IMR-90 (cell line): ENCODE measurements around the gene PDE6H. TPM values are rescaled to one million over a fixed set of nuclear protein-coding genes. Genes with fewer than 3 reads are reported as not detected.
A peak's percentile ranks its signal among the peaks of the same experiment; 100 is the strongest.

Source experiments
- ATAC-seq: fragments of 200-7000 bp; cut with Tn5 transposase; 2 replicates; pipeline ENCODE4 v1.9.1; 2020; ENCODE audit warnings: low read depth, mild to moderate bottlenecking, moderate library complexity
- Bru-seq: library from RNA; stranded (reverse); fragments of 400-500 nt; gene quantifications from one replicate; lab custom pipeline; 2021; lab: Mats Ljungman, UMichigan
- BruChase-seq, 2 experiments: library from RNA; stranded (reverse); fragments of 400-500 nt; gene quantifications; one replicate each; lab custom pipeline; 2021; lab: Mats Ljungman, UMichigan
- BruUV-seq: library from RNA; stranded (reverse); fragments of 400-500 nt; replicated peaks from 2 replicates; lab custom pipeline; 2021; lab: Mats Ljungman, UMichigan
- CTCF ChIA-PET: fragments of 300-600 bp; formaldehyde crosslinking; extraction: SDS; loops from one replicate; lab custom pipeline; 2021; ENCODE audit warnings: antibody characterized with exemption; lab: Yijun Ruan, JAX
- POLR2A ChIA-PET: fragments of 300-600 bp; sonication (Branson Sonifier 250); formaldehyde crosslinking; loops from one replicate; lab custom pipeline; 2022; ENCODE audit warnings: antibody characterized with exemption; ENCODE audit not compliant: unreplicated experiment; lab: Charles Lee
- DNase-seq: peaks from one replicate; pipeline ENCODE4 v3.0.0; 2013
- H2AFZ ChIP-seq: replicated peaks from 2 replicates; pipeline ENCODE3; 2013; ENCODE audit warnings: low read length, mild to moderate bottlenecking; ENCODE audit not compliant: poor library complexity
- H2AK5ac ChIP-seq: 2 replicates; pipeline ENCODE4 v1.6.1; 2013; ENCODE audit warnings: low read depth, low read length, inconsistent platforms
- H2AK9ac ChIP-seq: replicated peaks from 2 replicates; pipeline ENCODE3; 2013; ENCODE audit warnings: mild to moderate bottlenecking, low read depth, low read length, moderate library complexity; ENCODE audit not compliant: poor library complexity
- H2BK120ac ChIP-seq: 2 replicates; pipeline ENCODE4 v1.6.1; 2013; ENCODE audit warnings: low read depth, low read length, inconsistent platforms
- H2BK15ac ChIP-seq: 3 replicates; pipeline ENCODE4 v1.6.1; 2013; ENCODE audit warnings: low read depth, low read length, inconsistent platforms
- H2BK20ac ChIP-seq: 2 replicates; pipeline ENCODE4 v1.6.1; 2013; ENCODE audit warnings: low read depth, mild to moderate bottlenecking, inconsistent platforms, low read length, moderate library complexity
- H2BK5ac ChIP-seq: 2 replicates; pipeline ENCODE4 v1.6.1; 2013; ENCODE audit warnings: mild to moderate bottlenecking, low read depth, low read length, inconsistent platforms; ENCODE audit not compliant: poor library complexity, severe bottlenecking
- H3K14ac ChIP-seq: replicated peaks from 2 replicates; pipeline ENCODE4 v1.6.1; 2013; ENCODE audit warnings: low read depth, low read length, inconsistent platforms
- H3K18ac ChIP-seq: 2 replicates; pipeline ENCODE4 v1.6.1; 2013; ENCODE audit warnings: low read depth, low read length, control low read depth
- H3K23ac ChIP-seq: 2 replicates; pipeline ENCODE4 v1.6.1; 2013; ENCODE audit warnings: low read depth, low read length, inconsistent platforms
- H3K27ac ChIP-seq: 2 replicates; pipeline ENCODE4 v1.5.1; 2013; ENCODE audit warnings: mild to moderate bottlenecking, control low read depth, low read length; ENCODE audit not compliant: insufficient read depth
- H3K27me3 ChIP-seq: 2 replicates; pipeline ENCODE4 v1.6.1; 2013; ENCODE audit warnings: low read length; ENCODE audit not compliant: control insufficient read depth, insufficient read depth
- H3K36me3 ChIP-seq: 2 replicates; pipeline ENCODE4 v1.6.1; 2013; ENCODE audit warnings: low read length, mixed read lengths; ENCODE audit not compliant: control insufficient read depth, insufficient read depth
- H3K4ac ChIP-seq: 2 replicates; pipeline ENCODE4 v1.6.1; 2013; ENCODE audit warnings: low read depth, low read length, inconsistent platforms
- H3K4me1 ChIP-seq: 2 replicates; pipeline ENCODE4 v1.6.1; 2013; ENCODE audit warnings: low read length, mixed read lengths; ENCODE audit not compliant: control insufficient read depth, insufficient read depth
- H3K4me2 ChIP-seq: 2 replicates; pipeline ENCODE4 v1.6.1; 2013; ENCODE audit warnings: low read depth, mild to moderate bottlenecking, control low read depth, low read length, moderate library complexity
- H3K4me3 ChIP-seq: 2 replicates; pipeline ENCODE4 v1.5.1; 2013; ENCODE audit warnings: low read depth, mild to moderate bottlenecking, control low read depth, low read length, moderate library complexity; ENCODE audit not compliant: insufficient read depth
- H3K56ac ChIP-seq: 2 replicates; pipeline ENCODE4 v1.6.1; 2013; ENCODE audit warnings: low read length, inconsistent platforms; ENCODE audit not compliant: insufficient read depth; ENCODE audit errors: extremely low read depth
- H3K79me1 ChIP-seq, 2 experiments: 2 replicates each; pipeline ENCODE4 v1.6.1; 2013; ENCODE audit warnings: low read length in 2 of 2, inconsistent platforms in 1 of 2, low read depth in 1 of 2
- H3K9ac ChIP-seq: 2 replicates; pipeline ENCODE4 v1.6.1; 2013; ENCODE audit warnings: low read depth, low read length, control low read depth
- H3K9me1 ChIP-seq: 2 replicates; pipeline ENCODE4 v1.6.1; 2013; ENCODE audit warnings: low read length, inconsistent platforms; ENCODE audit not compliant: insufficient read depth
- H3K9me3 ChIP-seq: 2 replicates; pipeline ENCODE4 v1.6.1; 2013; ENCODE audit warnings: low read length; ENCODE audit not compliant: control insufficient read depth, insufficient read depth
- H4K20me1 ChIP-seq: 2 replicates; pipeline ENCODE4 v1.6.1; 2013; ENCODE audit warnings: low read length, inconsistent platforms; ENCODE audit not compliant: insufficient read depth
- H4K5ac ChIP-seq: 2 replicates; pipeline ENCODE4 v1.6.1; 2013; ENCODE audit warnings: mild to moderate bottlenecking, low read depth, low read length, control low read depth
- H4K8ac ChIP-seq, 2 experiments: 2 replicates each; pipeline ENCODE4 v1.6.1; 2013; ENCODE audit warnings: low read depth in 2 of 2, low read length in 2 of 2, control low read depth in 1 of 2, inconsistent platforms in 1 of 2
- H4K91ac ChIP-seq: 2 replicates; pipeline ENCODE4 v1.6.1; 2013; ENCODE audit warnings: low read depth, low read length, inconsistent platforms; ENCODE audit not compliant: insufficient read depth
- FOS ChIP-seq: fragments of 150-350 bp; IDR thresholded peaks from 2 replicates; pipeline ENCODE4 v1.6.1; 2016; ENCODE audit warnings: low read depth, low read length
- RAD21 ChIP-seq: IDR thresholded peaks from 2 replicates; pipeline ENCODE4 v1.6.1; 2012; ENCODE audit warnings: low read length, improper control_type of control experiment
- RCOR1 ChIP-seq: IDR thresholded peaks from 2 replicates; pipeline ENCODE4 v1.6.1; 2012; ENCODE audit warnings: mild to moderate bottlenecking, low read length, improper control_type of control experiment; ENCODE audit not compliant: insufficient replicate concordance
- RFX5 ChIP-seq: IDR thresholded peaks from 2 replicates; pipeline ENCODE4 v1.8.0; 2012; ENCODE audit warnings: low read depth, mild to moderate bottlenecking, low read length, moderate library complexity
- SMC3 ChIP-seq: fragments of 150-350 bp; IDR thresholded peaks from 2 replicates; pipeline ENCODE4 v1.6.1; 2016; ENCODE audit warnings: low read depth, mild to moderate bottlenecking, antibody characterized with exemption, low read length, moderate library complexity
- WGBS, 2 experiments: methylation state at CpG; one replicate each; pipeline versions ENCODE4 v1.1.5 to v1.1.7; 2013; ENCODE audit warnings: missing lambda C conversion rate in 2 of 2; ENCODE audit not compliant: insufficient read length in 1 of 2; ENCODE audit errors: extremely low coverage in 2 of 2; 5-methylcytosine and 5-hydroxymethylcytosine counted together
- dilution Hi-C: fragments of 300-500 bp; cut with HindIII; formaldehyde crosslinking; loops from one replicate; pipeline ENCODE4 v1.14.3; 2018; ENCODE audit warnings: low sequenced_read_pairs; ENCODE audit not compliant: unreplicated experiment
- in situ Hi-C: fragments of 300-500 bp; cut with MboI; formaldehyde crosslinking; loops from 3 replicates; pipeline ENCODE4 v1.14.3; 2019; ENCODE audit warnings: low sequenced_read_pairs, inconsistent platforms, mixed read lengths
- intact Hi-C: fragments of 100-400 bp; cut with micrococcal nuclease; formaldehyde crosslinking; loops from 2 replicates; pipeline ENCODE4 v1.10.0; 2022
- long read RNA-seq: library from polyadenylated mRNA; unstranded; transcript quantifications from one replicate; pipeline ENCODE4 v2.0.0, GENCODE V29; 2021; ENCODE audit not compliant: unreplicated experiment
- polyA plus RNA-seq, 3 experiments: library from polyadenylated mRNA; depleted of rRNA; stranded (reverse); fragments of >200 nt; gene quantifications; 2 replicates each; pipeline ENCODE4 v1.2.3, GENCODE V29; 2012; ENCODE audit warnings: low replicate concordance in 1 of 3
- total RNA-seq: library from RNA; depleted of rRNA; stranded (reverse); fragments of >200 nt; gene quantifications from 2 replicates; pipeline ENCODE4 v1.2.3, GENCODE V29; 2012; rRNA removed

PDE6H gene
- total RNA-seq: not detected in 2 replicates
- polyA plus RNA-seq (2012; rRNA removed): not detected in 2 replicates
- polyA plus RNA-seq (2012; cell fraction: cytosol; rRNA removed): not detected in 2 replicates
- polyA plus RNA-seq (2012; cell fraction: nucleus; rRNA removed; ENCODE audit: low replicate concordance): not detected in 2 replicates
- percentile 9 among the genes with signal in this experiment for Bru-seq, nascent RNA
- BruChase-seq, experiment 1, labeled RNA remaining after a 6-hour chase: not detected
- BruChase-seq, experiment 2, labeled RNA remaining after a 2-hour chase: not detected
- long read RNA-seq: 0 reads

GRCh38 chr12:14972816-14973215 is at the start of gene PDE6H:
Gene PDE6H, plus strand, starts transcription at chr12:14973042. Its CDS starts 4,971 bp downstream, at chr12:14978013.
- Histone ChIP-seq H2BK15ac (no peak within 1 kb of the TSS), H3K18ac (no peak within 1 kb of the TSS), H3K27me3 (no peaks in the 10 kb centered on the region), H3K14ac (no peak within 1 kb of the TSS), H3K79me1 (no peaks in the 10 kb centered on the region), H3K9me1 (no peaks in the 10 kb centered on the region), H4K91ac (no peak within 1 kb of the TSS), H3K56ac (no peak within 1 kb of the TSS), H2BK5ac (no peak within 1 kb of the TSS), H3K4me3 (no peak within 1 kb of the TSS), H4K5ac (no peak within 1 kb of the TSS), H2AFZ (no peak within 1 kb of the TSS), H3K36me3 (no peaks in the 10 kb centered on the region), H2BK20ac (no peak within 1 kb of the TSS), H2BK120ac (no peak within 1 kb of the TSS), H3K4me2 (no peak within 1 kb of the TSS), H3K27ac (no peak within 1 kb of the TSS), H4K20me1 (no peaks in the 10 kb centered on the region), H2AK5ac (no peak within 1 kb of the TSS), H3K4ac (no peak within 1 kb of the TSS), H3K9ac (no peak within 1 kb of the TSS), H4K8ac (no peak within 1 kb of the TSS), H3K4me1 (no peaks in the 10 kb centered on the region; the same call in 1 of the 2 replicates), H3K9me3 (no peaks in the 10 kb centered on the region), H2AK9ac (no peak within 1 kb of the TSS), H3K23ac (no peak within 1 kb of the TSS)
- ChIA-PET CTCF (no interaction called here), POLR2A (no interaction called here)
- ATAC-seq (no peak), DNase-seq (no peak)
- intact Hi-C loops: no loop called here
- BruUV-seq: no TSS peak
- TF ChIP-seq SMC3: no peak
- TF ChIP-seq RAD21: no peak
- no peak for TF ChIP-seq RFX5
- TF ChIP-seq RCOR1: no peak
- no peak for TF ChIP-seq FOS
- WGBS, 2 experiments: 57% methylated on average over 1 of the region's 2 CpGs; no CpG with 5 or more reads in 1 of the 2 experiments
- in situ Hi-C loops: no loop called here
- dilution Hi-C loops: no loop called here
